Measurements from ENCODE around the gene RIMS4.

Gene RIMS4
- 0 to 0.28 reads per million in 2 donors for total RNA-seq

DNA sequence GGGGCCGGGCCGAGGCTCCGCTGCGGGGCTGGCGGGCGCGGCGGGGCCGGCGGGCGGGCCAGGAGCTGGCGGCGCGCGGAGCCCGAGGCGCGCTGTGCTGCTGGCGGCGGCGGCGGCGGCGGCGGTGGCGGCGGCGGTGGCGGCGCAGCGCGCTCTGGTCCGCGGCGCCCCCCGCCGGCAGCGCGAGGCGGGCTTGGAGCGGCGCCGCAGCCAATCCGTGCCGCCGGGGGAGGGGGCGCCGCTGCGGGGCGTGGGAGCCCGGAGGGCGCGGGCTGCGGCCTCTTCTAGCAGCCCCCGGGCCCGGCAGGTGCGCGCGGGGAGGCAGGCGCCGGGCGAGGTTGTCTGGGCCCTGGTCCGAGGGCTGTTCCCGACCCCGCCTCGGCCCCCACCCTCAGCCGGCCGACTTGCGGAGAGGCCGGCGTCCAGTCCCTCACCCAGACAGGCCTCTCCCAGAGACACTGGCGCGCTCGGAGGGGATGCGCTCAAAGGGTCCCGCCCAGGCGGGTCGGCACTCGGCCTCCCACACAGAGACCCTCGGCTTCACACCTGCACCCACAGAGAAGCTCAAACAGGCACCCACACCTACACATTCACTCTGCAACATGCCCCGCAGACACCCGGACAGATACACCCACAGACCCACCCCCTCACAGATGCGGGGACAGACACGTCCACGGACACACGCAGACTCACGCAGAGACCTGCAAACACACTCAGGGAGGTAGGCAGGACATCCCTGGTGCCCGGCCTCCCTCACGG, at the start of gene RIMS4:
Gene RIMS4 (minus strand): TSS at position 156 of the 759 bp plus-strand sequence. CDS start 275 bp downstream, outside the sequence.
- DNase-seq: no peak

- no peak for DNase-seq
Measured at GRCh38 chr20:44858606-44859360, 48.4 kb upstream of the RIMS4 start.

- no peak for DNase-seq
Measured at GRCh38 chr20:44856856-44857448, 46.6 kb upstream of the RIMS4 start.

DNA sequence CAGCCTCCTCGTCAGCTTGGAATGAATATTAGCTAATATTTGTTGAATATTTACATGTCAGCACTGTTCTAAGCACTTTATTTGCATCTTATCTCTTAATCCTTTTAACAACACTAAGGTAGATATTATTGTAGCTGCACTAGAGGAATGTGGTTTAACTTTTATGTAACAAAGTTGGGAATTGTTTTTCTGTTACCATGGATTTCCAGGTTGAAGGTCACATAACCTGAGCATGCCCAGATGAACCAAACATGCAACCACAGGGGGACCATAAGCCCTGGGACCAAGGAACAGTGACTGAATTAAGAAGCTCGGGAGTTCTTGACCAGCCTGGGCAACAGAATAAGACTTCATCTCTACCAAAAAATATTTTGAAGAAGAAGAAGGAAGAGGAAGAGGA, 46.1 kb upstream of the RIMS4 start:
- no peak for DNase-seq

DNA sequence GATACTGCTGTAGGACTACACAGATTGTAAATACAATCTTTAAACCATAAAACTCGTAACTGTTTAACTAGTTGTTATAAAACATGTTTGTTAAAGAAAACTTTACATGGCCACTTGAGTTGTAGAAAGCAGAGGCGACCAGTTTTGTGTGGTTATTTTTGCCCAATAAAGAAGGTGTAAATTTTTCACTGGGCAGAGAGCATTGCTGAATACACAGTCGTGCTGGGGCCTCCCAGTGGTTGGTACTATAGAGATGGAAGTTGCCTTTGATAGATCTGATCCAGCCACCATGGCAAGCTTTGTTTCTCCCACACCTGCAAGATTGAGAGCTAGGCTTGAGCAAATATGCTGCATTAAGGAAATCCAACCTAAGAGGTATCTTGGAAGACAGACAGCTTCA, 41.2 kb upstream of the RIMS4 start:
- no peak for DNase-seq

DNA sequence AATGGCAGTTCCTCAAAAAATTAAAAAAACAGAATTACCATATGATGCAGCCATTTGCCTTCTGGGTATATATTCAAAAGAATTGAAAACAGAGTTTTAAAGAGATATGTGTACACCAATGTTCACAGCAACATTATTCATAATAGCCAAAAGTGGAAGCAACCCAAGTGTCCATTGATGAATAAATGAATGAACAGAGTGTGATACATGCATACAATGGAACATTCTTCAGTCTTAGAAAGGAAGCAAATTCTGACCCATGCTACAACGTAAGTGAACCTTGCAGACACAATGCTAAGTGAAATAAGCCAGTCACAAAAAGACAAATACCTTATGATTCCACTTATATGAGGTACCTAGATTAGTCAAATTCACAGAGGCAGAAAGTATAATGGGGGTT, 40.5 kb upstream of the RIMS4 start:
- DNase-seq: no peak

GRCh38 chr20:44850272-44850671, 39.9 kb upstream of the RIMS4 start:
- DNase-seq: no peak

GRCh38 chr20:44849703-44850102, 39.4 kb upstream of the RIMS4 start:
- no peak for DNase-seq

- no peak for DNase-seq
Measured at GRCh38 chr20:44848254-44849015, 38.1 kb upstream of the RIMS4 start.

DNA sequence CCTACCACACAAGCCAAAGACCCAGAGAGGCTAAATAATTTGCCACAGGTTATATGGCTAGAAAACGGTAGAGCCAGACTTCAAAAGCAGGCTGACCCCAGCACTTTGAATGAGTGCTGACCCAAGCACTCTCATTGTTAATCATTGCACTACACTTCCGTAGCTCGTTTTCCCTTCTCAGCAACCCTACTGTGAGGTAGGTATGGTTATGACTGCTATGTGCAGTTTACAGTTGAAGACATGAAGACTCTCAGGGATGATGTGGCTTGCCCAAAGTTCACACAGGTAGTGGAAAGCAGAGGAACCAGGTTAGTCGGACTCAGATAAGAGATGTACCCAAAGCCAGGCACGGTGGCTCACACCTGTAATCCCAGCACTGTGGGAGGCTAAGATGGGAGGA, 33.5 kb upstream of the RIMS4 start:
- DNase-seq: no peak

GRCh38 chr20:44841955-44842354, 31.6 kb upstream of the RIMS4 start:
- no peak for DNase-seq

- no peak for DNase-seq
Measured at GRCh38 chr20:44840826-44841225, 30.5 kb upstream of the RIMS4 start.

- no peak for DNase-seq
Measured at GRCh38 chr20:44839481-44839880, 29.1 kb upstream of the RIMS4 start.

GRCh38 chr20:44838521-44838920, 28.2 kb upstream of the RIMS4 start:
- DNase-seq: no peak

GRCh38 chr20:44837946-44838345, 27.6 kb upstream of the RIMS4 start:
- DNase-seq: no peak

- no peak for DNase-seq
Measured at GRCh38 chr20:44836601-44837120, 26.3 kb upstream of the RIMS4 start.

GRCh38 chr20:44835661-44836221, 25.4 kb upstream of the RIMS4 start:
- no peak for DNase-seq

DNA sequence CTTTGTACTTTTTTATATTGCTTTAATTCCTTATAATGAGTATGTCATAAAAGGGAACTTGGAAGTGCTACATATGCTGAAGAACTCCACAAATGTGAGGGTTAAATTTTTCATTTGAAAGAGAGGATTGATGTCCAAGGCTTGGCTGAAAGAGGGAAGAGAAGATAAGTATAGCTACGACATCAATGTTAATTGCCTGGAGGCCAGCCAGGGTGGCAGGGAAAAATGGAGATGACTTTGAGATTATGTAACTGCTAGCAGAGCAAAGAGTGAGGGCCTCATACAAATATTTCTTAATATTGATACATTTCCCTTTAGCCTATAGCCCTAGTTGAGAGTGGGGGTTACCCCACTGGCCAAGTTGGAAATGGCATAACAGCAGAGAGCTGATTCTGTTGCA, 24.8 kb upstream of the RIMS4 start:
- DNase-seq: no peak

- no peak for DNase-seq
Measured at GRCh38 chr20:44834693-44835092, 24.3 kb upstream of the RIMS4 start.

GRCh38 chr20:44833437-44833836, 23.1 kb upstream of the RIMS4 start:
- no peak for DNase-seq

GRCh38 chr20:44832724-44833123, 22.4 kb upstream of the RIMS4 start:
- DNase-seq: no peak

DNA sequence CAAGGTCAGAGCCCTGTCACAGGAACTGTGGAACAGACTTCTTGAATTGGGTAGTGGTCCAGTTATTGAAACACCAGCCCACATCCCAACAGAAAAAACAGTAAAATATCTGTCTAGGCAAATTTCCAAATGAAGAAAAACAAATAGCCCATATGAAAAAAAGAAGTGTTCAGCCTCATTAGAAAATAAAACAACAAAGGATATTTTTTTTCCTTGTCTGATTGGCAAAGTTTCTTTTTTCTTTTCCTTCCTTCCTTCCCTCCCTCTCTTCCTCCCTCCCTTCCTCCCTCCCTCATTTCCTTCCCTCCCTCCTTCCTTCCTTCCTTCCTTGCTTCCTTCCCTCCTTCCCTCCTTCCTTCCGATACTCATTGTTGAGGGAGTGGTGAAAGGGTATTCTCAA, 20.6 kb upstream of the RIMS4 start:
- no peak for DNase-seq

DNA sequence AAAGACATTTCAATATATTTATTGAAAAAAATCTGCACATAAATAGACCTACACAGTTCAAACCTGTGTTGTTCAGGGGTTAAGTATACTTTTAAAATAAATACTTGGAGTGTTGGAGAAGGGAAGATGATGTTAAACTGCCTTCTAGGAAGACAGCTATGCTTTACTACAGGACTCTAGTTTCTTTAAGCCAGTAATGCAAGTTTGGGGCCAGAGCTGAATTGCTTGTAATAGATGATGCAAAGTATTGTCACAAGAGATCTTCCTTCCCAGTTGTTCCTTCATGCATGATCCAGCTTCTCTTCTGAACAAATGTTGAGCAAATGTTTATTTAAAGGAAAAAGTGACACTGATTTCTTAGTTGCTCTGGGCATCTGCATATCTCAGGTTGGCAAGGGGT, 20.2 kb upstream of the RIMS4 start:
- DNase-seq: no peak
